MCF 10A (cell line): Measurements from ENCODE around the gene ZMIZ1. TPM values are rescaled to one million over a fixed set of nuclear protein-coding genes. Genes with fewer than 3 reads are reported as not detected.

Experiments
- BruUV-seq: library from RNA; stranded (reverse); fragments of 400-500 nt; replicated peaks from 2 replicates; lab custom pipeline; 2021; lab: Mats Ljungman, UMichigan
- CTCF ChIA-PET: fragments of 300-600 bp; sonication (Branson Sonifier 250); formaldehyde crosslinking; extraction: SDS; loops from one replicate; lab custom pipeline; 2021; ENCODE audit warnings: antibody characterized with exemption, inconsistent platforms; lab: Yijun Ruan, JAX
- POLR2A ChIA-PET: fragments of 300-600, 350-650 bp; sonication (Branson Sonifier 250); formaldehyde crosslinking; extraction: SDS; loops from one replicate; lab custom pipeline; 2020; ENCODE audit warnings: antibody characterized with exemption, inconsistent platforms; lab: Yijun Ruan, JAX
- DNase-seq: peaks from one replicate; pipeline ENCODE4 v3.0.0-alpha.2; 2018; ENCODE audit not compliant: unreplicated experiment
- H3K27ac Mint-ChIP-seq: one replicate; pipeline ENCODE4 v1.8.0; 2022; ENCODE audit warnings: mild to moderate bottlenecking, low read depth, mixed read lengths; ENCODE audit not compliant: unreplicated experiment
- H3K27me3 Mint-ChIP-seq: one replicate; pipeline ENCODE4 v1.8.0; 2022; ENCODE audit warnings: mixed read lengths; ENCODE audit not compliant: insufficient read depth, unreplicated experiment
- H3K36me3 Mint-ChIP-seq: one replicate; pipeline ENCODE4 v1.8.0; 2022; ENCODE audit warnings: mild to moderate bottlenecking, moderate library complexity, mixed read lengths; ENCODE audit not compliant: insufficient read depth, unreplicated experiment
- H3K4me1 Mint-ChIP-seq: one replicate; pipeline ENCODE4 v1.8.0; 2022; ENCODE audit warnings: mixed read lengths; ENCODE audit not compliant: insufficient read depth, unreplicated experiment
- H3K4me3 Mint-ChIP-seq: one replicate; pipeline ENCODE4 v1.8.0; 2022; ENCODE audit warnings: mild to moderate bottlenecking, moderate library complexity, mixed read lengths; ENCODE audit not compliant: unreplicated experiment
- H3K9me3 Mint-ChIP-seq: one replicate; pipeline ENCODE4 v1.8.0; 2022; ENCODE audit warnings: mixed read lengths; ENCODE audit not compliant: unreplicated experiment
- CTCF ChIP-seq: fragments of 200-600 bp; IDR thresholded peaks from one replicate; pipeline ENCODE4 v1.8.0; 2022; ENCODE audit warnings: antibody characterized with exemption, mild to moderate bottlenecking; ENCODE audit not compliant: unreplicated experiment
- intact Hi-C: fragments of 100-400 bp; cut with micrococcal nuclease; formaldehyde crosslinking; loops from 2 replicates; pipeline ENCODE4 v1.14.1; 2022
- total RNA-seq: library from RNA; stranded (reverse); gene quantifications from 2 replicates; pipeline ENCODE4 v1.2.3, GENCODE V29; 2022

ZMIZ1 gene
- total RNA-seq, 1 experiment from 2014 or later: 15.5 TPM

DNA sequence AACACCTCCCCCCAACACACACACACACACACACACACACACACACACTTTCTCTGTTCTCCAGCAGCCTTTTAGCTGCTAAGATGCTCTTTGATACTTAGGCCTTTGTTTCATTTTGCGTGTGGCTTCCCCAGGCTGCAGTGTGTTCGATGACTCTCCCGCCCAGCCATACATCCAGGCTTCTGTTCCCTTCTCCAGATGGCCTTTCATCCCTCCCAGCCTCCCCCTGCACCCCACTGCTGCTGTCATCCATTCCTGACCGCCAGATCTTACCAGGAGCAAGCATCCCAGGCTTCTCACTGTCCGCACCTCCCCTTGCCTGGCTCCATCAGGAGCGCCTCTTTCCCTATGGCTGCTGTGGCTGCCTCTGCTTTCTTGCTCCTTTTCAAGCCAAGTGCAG, 200.7 kb downstream of the ZMIZ1 start:
- no peak overlapping the region for H3K27ac Mint-ChIP-seq
- intact Hi-C loops: no loop called here
- no peak for DNase-seq
- POLR2A ChIA-PET: no interaction called here
- no peaks in the 10 kb centered on the region for H3K36me3 Mint-ChIP-seq
- no peaks in the 10 kb centered on the region for H3K27me3 Mint-ChIP-seq
- peaks cover 16% of the 10 kb centered on the region for H3K4me1 Mint-ChIP-seq
- no peak overlapping the region for H3K4me3 Mint-ChIP-seq
- TF ChIP-seq CTCF: no peak
- CTCF ChIA-PET: no interaction called here
- H3K9me3 Mint-ChIP-seq: no peaks in the 10 kb centered on the region
- no TSS peak for BruUV-seq

- Mint-ChIP-seq H3K4me1 (peaks cover 18% of the 10 kb centered on the region), H3K4me3 (no peak overlapping the region), H3K27me3 (no peaks in the 10 kb centered on the region), H3K9me3 (no peaks in the 10 kb centered on the region), H3K36me3 (no peaks in the 10 kb centered on the region), H3K27ac (no peak overlapping the region)
- ChIA-PET CTCF (no interaction called here), POLR2A (no interaction called here)
- DNase-seq: no peak
- intact Hi-C loops: no loop called here
- no peak for TF ChIP-seq CTCF
- no TSS peak for BruUV-seq
These were observed 201.2 kb downstream of the ZMIZ1 start for GRCh38 chr10:79269969-79270368.

- intact Hi-C loops: no loop called here
- Mint-ChIP-seq H3K36me3 (no peaks in the 10 kb centered on the region), H3K27ac (no peak overlapping the region), H3K4me3 (no peak overlapping the region), H3K9me3 (no peaks in the 10 kb centered on the region), H3K4me1 (peaks cover 18% of the 10 kb centered on the region), H3K27me3 (no peaks in the 10 kb centered on the region)
- no peak for DNase-seq
- CTCF ChIA-PET: no interaction called here
- POLR2A ChIA-PET: no interaction called here
- no TSS peak for BruUV-seq
- TF ChIP-seq CTCF: no peak
These were observed 201.9 kb downstream of the ZMIZ1 start for GRCh38 chr10:79270466-79271246.

DNA sequence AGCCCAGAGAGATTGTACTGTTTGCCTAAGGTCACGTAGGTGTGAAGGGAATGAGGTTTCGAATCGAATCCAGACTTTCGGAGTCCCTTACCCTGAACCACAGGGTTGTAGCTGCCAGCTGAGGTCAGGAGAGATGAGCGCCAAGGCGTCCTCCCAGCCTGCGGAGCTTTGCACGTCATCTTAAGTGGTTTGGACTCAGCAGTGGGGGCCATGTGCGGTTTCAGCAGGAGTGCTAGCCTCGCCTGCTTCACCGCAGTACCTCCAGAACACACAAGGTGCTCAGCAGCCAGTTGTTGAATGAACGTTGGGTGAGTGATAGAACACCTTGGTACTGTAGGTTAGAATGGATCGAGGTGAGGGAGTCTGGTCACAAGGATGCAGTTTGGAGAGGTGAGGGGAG, 203.6 kb downstream of the ZMIZ1 start:
- no peak overlapping the region for H3K4me3 Mint-ChIP-seq
- CTCF ChIA-PET: no interaction called here
- no TSS peak for BruUV-seq
- POLR2A ChIA-PET: no interaction called here
- H3K27ac Mint-ChIP-seq: no peak overlapping the region
- intact Hi-C loops: no loop called here
- peaks cover 18% of the 10 kb centered on the region for H3K4me1 Mint-ChIP-seq
- no peak for DNase-seq
- no peaks in the 10 kb centered on the region for H3K36me3 Mint-ChIP-seq
- no peaks in the 10 kb centered on the region for H3K27me3 Mint-ChIP-seq
- no peak for TF ChIP-seq CTCF
- H3K9me3 Mint-ChIP-seq: no peaks in the 10 kb centered on the region
